HG02981 (cell line): ENCODE results near the gene LPIN1.
A peak's percentile ranks its signal among the peaks of the same experiment; 100 is the strongest.
"Not testable (repeated sequence)": the region's sequence is repeated elsewhere in the genome, so short reads cannot be mapped to it uniquely, and the experiment has no call there.

Experiments used
- ATAC-seq: cut with Tn5 transposase; IDR thresholded peaks from one replicate; pipeline ENCODE4 v1.9.1; 2021; ENCODE audit warnings: mild to moderate bottlenecking, moderate library complexity; ENCODE audit not compliant: unreplicated experiment

LPIN1 gene

DNA sequence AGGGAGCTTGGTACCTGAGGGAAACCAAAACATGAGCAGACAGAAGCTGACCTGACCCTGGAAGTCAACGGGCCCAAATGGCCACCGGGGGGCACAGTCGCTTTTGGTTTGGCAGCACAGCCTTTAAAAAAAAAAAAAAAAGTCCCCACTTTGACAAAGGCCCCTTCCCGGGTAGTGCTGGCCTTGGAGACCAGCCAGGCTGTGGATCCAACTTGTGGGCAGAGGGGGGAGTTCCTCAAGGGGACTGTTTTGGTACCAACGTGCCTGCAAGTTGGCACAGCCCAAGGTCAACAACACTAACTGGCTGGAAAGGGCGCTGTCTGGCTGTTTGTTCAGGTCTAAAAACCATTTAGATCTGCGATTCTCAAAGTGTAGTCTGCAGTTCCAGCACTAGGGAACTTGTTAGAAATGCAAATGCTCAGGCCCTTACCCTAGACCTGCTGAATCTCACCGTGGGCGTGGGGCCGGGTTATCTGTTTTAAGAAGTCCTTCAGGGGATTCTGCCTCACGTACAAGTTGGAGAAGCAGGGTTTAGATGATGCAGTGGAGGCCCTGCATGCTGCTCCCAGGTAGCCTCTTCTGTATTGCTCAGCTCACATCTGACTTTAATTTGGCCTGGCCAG is 83.0 kb downstream of the LPIN1 start:
- ATAC-seq, result peak; percentile 25

DNA sequence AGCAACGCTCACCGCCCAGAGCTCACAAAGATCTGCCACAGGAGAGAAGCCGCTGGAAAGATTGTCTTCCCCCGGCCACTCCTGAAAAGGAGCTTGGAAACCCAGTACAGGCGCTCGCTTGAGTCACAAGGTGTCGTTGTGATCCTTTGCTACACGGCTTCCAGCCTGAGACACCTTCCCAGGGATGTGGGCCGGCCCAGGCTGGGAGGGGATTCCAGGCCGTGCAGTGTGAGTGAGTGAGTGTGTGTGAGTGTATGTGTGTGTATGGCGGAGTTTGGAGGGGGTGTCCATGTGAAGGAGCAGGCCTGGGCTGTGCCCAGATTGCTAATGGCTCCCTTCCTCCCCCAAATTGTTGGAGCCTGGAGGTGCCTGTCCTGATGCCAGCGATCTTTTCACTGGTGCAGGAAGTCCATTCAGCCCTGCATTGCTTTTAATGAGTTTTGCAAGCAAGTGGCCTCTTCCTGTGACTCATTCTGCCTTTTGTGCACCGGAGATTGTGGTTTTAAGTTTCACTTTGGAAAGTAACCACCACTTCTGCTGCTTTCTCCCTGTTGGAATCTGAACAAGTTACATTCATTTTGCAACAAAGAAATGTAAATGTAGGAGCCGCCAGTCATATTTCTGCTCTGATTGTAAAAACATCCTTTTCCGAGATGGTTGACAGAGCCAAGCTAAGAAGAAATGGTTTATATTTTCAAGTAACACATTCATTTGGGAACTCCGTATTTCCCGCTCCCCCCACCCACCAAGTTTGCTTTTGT is 83.7 kb downstream of the LPIN1 start:
- peak; percentile 81 for ATAC-seq

DNA sequence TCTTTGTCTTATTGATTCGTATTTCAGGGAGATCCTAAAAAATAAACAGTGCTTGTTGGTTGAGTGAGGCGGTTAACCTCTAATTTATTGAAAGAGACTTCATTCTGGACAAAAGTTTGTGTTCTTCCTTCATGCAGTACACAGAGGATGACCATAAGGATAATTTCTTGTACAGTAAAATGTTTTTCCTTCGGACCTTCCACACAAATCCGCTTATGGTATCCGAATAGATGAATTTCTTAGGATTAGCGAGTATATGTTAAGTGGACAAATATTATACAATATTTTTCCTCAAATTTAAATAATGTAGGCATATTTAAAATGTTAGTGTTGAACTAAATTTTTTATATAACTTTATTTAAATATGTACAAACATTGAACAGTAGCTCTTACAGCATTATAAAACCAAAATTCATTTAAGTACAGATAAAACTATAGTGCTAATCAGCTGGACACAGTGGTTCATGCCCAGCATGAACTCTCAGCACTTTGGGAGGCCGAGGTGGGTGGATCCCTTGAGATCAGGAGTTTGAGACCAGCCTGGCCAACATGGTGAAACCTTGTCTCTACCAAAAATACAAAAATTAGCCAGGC is 84.4 kb downstream of the LPIN1 start:
- no peak for ATAC-seq

DNA sequence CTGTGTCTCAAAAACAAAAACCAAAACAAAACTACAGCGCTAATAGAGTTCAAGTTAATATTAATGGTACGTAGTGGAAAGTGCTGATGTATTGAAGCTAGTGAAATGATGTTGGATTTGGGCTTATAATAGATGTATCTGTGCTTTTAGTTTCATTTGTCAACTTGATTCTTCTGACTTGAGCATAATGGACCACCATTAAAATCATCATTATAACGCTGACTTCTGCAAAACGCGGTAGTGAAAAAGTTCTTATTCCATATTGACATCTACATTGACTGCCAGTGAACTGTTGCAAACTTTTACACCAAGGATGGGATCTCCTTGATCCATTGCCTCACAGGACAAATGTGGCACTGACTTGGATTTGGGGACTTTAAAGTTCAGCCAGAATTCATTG is 85.0 kb downstream of the LPIN1 start:
- ATAC-seq, result no peak

DNA sequence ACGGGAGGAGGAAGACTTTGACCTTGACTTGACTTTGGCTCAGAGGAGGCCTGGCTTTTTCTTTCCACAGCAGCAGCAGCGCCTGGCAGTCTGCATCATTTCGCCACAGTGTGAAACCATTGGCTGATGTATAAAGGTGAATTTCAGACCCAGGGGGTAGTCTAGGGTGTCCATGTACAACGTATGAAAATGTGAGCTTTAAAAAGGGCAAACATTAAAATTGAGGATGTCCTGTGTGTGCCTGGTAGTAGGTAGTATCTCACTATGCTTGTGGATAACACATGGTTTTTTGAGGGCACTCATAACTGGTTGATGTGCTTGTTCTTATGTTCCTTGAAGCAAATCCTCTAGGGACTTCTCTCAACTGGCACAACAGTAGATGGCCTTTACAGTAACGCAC is 86.1 kb downstream of the LPIN1 start:
- no peak for ATAC-seq

DNA sequence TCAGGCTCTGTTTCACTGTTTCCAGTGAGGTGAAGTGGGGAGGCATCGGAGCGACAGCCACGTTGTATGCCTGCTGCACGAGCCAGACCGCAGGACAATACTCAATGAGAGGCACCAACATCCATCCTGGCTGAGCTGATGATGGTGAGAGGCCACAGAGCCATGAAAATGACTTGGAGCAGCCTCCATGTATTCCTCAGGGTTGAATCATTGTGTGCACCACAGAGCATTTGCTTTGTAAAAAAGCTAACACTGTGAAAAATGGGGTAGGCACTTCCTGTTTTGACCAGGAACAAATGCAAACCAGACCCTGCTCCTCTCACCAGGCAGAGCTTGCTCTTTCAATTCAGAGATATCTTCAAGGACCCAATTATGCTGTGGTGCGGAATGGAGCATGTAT is 87.2 kb downstream of the LPIN1 start:
- no peak for ATAC-seq

DNA sequence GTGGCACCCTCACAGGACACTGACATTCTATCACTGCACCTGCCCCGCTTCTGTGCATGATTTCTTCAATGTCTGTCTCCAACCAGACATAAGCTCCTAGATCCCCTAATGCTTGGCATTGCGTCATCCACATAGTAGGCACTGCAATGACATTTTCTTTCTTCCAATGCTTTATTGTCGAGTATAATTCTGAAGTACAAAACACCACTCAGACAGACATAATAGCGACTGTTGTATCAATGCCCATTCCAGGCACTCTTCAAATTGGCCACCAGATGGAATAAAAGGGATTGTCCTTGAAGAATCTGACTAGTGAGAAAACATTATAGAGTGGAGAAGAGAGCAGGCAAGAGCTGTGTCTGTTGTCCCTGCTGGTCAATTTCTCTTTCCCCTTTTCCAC is 89.0 kb downstream of the LPIN1 start:
- ATAC-seq, result no peak

DNA sequence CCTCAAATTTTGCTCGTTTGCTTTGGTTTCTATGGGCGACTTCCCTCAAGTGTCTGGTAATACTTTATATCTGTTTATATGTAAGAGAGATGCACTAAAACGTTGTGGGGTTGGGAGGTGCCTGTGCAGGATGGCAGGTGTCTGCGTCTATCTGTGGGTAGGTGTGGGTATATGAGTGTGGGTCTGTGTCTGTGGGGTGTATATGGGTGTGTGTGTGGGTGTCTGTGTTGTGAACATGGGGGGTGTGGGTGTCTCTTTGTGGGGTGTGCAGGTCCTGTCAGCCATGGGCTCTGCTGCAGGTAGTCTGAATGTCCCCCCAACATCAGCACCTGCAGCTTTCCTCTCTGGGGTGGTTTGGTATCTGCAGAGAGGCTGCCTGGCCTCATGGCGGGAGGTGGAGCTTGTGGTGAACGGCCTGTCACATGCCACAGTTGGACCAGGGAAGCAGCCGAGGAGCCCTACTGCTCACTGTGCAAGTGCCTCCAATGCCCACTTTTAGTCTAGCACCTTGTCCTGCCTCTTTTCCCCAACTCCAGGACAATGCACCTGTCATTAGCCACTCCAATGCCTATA is 90.3 kb downstream of the LPIN1 start:
- ATAC-seq, result no peak

DNA sequence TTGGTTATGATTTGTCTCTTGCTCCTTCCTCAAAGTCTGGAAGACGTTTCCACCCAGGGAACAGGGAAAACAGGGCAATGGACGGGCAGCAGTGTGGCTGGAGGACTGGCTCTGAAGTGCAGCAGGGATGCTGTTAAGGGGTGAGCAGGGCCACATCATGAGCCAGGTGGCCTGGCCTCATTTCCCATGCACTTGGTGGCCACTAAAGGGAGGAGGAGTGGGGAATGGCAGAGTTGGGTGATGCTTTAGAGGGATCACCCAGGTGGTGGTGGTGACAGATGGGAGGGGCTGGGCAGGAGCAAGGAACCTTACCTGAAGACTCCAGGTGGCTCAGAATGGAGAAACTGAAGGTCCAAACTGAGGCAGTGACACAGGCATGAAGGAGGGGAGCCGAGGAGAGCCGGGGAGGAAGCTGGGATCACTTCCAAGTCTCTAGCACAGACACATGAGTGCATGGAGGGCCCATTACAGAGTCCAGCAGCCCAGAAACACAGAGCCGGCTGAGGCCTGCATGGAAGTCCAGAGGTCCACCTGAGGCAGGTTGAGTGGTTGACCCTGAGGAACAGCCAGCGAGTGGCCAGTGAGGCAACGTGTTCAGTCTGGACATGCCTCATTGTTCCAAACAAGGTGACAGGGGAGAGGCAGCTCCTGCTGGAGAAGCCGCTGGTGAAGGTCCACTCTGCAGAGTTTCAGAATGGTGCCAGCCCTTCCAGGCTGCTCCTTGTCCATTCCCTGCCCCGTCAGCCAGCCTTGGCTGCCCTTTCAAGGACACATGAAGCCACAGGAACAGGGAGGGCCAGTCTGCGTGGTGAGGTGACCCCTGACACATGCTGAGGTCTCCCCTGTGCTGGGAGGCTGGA is 91.7 kb downstream of the LPIN1 start:
- no peak for ATAC-seq

DNA sequence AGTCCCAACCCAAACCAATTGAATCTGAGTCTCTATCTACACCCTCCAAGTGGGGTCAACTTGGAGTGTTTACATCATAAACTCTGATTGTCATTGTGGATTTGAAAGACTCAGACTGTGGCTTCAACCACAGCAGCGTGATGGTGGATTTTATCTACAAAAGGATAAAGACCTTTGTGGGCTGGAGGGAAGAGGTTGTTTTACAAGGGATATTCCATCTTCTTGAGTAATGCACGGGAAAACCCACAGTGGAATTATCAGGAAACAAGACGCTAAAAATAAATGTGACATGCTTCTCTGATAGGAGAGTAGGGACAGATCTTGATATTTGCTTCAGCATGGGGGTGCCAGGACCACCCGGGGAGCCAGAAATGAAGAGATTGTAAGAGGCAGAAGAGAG is 93.5 kb downstream of the LPIN1 start:
- no peak for ATAC-seq

DNA sequence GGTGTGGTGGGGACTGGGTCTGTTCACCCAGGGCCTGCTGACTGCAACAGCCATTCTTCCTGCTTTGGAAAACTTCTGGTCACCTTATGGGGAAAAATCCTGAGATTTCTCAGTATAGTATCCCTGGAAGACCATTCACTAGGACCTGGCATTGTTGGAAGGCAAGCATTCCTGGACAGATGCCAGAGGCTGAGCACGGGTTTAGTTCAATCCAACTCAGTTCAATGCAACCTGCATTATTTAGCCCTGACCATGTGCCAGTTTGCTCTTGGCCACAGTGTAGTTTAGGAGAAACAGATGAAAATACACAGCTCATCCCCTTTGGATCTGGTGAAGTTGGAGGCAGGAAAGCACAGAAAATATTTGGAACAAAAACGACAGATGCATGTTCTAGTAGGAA is 95.9 kb downstream of the LPIN1 start:
- no peak for ATAC-seq

DNA sequence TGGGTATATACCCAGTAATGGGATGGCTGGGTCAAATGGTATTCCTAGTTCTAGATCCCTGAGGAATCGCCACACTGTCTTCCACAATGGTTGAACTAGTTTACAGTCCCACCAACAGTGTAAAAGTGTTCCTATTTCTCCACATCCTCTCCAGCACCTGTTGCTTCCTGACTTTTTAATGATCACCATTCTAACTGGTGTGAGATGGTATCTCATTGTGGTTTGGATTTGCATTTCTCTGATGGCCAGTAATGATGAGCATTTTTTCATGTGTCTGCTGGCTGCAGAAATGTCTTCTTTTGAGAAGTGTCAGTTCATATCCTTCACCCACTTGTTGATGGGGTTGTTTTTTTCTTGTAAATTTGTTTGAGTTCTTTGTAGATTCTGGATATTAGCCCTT is 98.4 kb downstream of the LPIN1 start:
- ATAC-seq, result not testable (repeated sequence)

DNA sequence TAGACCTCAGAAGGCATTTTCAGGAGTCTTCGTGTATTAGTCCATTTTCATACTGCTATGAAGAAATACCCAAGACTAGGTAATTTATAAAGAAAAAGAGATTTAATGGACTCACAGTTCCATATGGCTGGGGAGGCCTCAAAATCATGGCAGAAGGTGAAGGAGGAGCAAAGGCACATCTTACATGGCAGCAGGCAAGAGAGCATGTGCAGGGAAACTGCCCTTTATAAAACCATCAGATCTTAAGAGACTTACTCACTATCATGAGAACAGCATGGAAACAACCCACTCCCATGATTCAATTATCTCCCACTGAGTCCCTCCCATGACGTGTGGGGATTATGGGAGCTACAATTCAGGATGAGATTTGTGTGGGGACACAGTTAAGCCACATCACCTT is 101.5 kb downstream of the LPIN1 start:
- not testable (repeated sequence) for ATAC-seq

DNA sequence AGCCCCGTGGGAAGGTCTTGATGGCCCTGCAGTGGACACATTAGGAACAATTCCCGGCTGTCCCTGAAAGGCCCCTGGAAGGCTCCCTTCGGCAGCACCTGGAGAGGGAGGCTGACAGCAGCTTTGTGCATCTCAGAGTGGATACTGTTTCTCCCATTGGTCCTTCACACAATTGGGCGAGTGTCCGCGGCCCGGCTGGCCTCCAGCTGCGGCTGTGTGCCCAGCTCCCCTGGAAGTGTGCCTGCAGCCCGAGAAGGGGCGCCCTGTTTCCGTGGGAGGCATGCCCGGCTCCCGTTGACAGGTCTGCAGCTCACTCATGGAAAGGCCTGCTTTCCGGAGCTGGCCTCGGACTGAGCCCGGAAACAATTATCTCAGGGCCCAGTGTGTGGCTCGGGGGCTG is 103.7 kb downstream of the LPIN1 start:
- ATAC-seq, result no peak

DNA sequence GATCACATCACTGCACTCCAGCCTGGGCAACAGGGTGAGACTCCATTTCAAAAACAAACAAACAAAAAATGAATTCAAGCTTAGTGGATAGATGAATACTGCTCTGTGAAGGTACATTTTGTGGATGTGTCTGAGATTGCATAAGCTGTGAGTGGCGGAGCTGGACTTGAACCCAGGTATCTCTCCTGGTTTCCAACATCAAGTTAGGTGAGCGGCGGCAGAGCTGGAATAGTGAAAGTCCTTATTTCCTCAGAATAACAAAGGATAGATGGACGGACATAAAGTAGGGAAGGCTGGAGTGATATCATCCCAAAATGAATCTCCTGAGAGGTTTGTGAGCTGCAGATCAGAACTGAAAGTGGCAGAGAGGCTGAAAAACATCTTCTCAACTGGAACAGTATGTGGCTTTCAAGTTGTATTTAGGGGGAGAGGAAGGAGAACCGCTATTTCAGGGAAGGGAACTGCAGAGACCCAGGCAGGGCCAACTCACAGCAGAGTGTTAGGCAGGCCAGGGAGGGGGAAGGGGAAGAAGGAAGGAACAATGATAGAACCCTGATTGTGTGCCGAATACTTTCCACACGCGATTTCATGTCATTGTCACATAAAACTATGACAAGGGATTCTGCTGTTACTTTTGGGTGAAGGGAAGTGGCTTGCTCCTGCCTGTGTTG is 106.2 kb downstream of the LPIN1 start:
- no peak for ATAC-seq

DNA sequence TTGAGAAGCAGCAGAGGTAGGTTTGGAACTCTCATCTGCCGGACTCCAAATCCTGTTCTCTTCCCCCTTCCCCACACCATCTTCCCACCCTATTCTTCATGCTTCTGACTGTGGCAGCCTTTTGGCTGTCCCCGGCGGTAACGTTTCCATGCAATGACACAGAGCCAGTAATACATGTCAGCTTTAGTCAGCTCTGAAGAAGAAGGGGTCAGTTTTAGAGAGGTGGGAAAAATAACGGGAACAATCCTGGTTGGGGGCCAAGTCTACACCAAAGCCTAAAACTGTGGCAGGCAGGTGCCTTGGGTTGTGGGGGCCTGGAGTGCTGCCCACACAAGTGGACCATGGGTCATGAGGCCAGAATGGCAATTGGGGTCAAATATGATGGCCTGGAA is 106.8 kb downstream of the LPIN1 start:
- ATAC-seq, result no peak

DNA sequence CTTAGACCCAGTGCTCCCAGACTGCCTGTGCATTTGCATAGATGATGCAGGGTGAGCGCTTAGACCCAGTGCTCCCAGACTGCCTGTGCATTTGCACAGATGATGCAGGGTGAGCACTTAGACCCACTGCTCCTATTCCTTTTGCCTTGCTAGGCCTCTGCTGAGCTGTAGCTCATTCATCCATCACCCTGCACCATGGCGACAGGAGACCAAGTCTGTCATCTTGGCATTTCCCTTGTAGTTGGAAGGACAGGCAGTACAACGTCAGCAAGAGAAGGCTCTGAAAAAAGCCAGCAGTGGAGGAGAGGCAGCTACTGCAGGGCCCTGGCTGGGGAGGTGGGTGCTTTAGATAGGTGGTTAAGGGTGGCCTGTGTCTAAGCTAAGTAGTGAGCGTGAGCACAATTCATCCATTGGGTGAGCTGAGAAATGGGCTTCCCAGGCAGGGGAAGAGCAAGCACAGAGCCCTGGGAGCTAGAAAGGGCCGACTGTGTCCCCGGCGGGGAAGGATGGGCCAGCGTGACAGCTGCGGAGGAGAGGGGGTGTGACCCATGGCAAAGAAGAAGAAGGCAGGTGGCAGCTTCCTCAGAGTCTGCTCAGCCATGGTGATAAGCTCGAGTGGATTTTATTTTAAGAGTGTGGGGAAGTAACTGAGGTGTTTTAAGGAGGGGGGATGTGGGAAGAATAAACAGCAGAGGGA is 108.8 kb downstream of the LPIN1 start:
- ATAC-seq, result no peak

DNA sequence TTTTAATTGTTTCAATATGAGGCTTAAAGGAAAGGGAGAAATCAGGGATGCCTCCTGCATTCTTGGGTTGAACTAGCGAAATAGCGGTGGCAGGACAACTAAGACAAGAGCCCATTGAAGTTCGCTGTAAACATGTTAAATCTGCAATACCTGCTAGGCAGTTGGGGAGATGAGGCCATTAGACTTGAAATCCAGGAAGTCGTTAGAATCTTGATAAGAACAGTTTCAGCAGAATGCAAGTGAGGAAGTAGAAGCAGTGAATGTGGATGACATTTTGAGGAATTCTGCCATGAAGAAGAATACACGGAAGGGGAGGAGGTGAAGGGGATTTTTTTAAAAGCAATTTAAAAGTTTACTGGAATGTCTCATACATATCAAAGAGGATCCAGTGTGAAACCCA is 109.7 kb downstream of the LPIN1 start:
- ATAC-seq, result no peak

DNA sequence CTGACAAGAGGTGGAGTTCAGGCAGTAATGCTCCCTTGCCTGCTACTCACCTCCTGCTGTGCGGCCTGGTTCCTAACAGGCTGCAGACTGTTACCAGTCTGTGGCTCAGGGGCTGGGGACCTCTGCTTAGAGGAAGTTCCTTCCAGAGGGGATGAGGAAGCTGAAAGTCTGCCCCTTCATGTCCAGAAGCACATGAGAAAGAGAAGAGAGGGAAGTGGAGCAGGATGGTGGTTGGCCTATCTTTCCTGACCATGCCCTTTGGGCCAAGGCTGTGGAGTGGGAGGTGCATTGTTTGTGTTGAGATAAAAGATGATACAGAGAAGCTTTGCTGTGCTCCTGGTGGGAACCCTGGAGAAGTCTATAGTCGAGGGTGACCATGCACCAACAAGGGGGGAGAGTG is 112.5 kb downstream of the LPIN1 start:
- ATAC-seq, result no peak

DNA sequence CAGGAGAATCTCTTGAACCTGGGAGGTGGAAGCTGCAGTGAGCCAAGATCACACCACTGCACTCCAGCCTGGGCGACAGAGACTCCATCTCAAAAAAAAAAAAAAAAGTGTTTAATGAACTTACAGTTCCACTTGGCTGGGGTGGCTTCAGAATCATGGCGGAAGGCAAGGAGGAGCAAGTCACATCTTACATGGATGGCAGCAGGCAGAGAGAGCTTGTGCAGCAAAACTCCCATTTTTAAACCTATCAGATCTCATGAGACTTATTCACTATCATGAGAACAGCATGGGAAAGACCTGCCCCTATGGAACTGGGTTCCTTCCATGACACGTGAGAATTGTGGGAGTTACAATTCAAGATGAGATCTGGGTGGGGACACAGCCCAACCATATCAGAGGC is 113.5 kb downstream of the LPIN1 start:
- ATAC-seq, result not testable (repeated sequence)
